Activated T-cell treated with anti-CD3 and anti-CD28 coated beads for 24 hours (primary cell): ENCODE results near the gene CAMK1D.

Source experiments
- DNase-seq: peaks from one replicate; pipeline ENCODE4 v3.0.0-alpha.2; 2020; ENCODE audit warnings: low read depth

The CAMK1D gene

GRCh38 chr10:12828736-12829135 lies 479.4 kb downstream of the CAMK1D start:
- DNase-seq = no peak

GRCh38 chr10:12829831-12830390 lies 480.6 kb downstream of the CAMK1D start:
- no peak for DNase-seq

DNA sequence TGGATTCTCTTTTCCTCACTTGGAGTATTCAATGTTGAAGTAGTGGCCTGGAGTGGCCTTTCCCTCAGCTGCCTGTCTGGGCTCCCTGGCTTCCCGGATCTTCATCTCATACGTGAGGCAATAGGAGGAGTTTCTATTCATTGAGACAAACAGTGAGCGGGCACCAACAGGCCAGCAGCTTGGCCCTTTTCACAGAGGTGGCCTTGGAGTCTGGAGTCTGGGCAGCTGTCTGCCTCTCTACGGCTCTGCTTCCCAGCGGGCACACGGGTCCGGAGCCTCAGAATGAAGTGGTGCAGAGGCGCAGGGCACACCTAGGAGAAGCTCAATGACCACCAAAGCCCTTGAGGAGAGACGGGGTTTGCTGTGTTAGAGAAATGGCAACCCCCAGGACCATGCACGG lies 482.7 kb downstream of the CAMK1D start:
- DNase-seq = no peak

GRCh38 chr10:12833451-12833850 lies 484.1 kb downstream of the CAMK1D start:
- DNase-seq = no peak

DNA sequence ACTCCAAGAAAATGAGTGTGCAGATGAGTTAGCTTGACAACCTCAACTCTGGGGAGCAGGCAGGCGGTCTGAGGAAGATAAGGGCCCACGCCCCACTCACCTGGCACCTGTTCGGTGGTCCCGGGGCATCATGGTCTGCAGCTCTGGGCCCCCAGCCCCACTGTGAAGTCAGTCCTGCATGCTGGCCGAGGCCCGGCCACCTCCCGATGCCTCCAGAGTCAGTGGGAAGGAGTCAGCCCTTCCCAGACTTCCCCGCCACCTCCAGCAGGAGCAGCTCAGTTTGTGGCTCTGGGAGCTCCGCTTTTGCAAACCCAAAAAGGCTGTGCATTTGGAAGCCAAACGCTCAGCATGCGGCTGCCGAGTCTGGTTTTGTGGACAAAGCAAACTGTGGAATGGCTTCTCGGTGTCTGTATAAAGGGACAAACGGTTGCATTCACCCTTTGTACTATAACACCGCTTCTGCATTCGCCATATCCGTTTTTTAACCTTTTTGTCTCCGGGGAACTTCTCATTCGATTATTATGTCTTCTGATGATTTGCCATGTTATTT lies 484.8 kb downstream of the CAMK1D start:
- DNase-seq = no peak

- no peak for DNase-seq
These were observed 485.4 kb downstream of the CAMK1D start for GRCh38 chr10:12834721-12835120.

GRCh38 chr10:12835709-12836108 lies 486.4 kb downstream of the CAMK1D start:
- DNase-seq = no peak

GRCh38 chr10:12838366-12838765 lies 489.0 kb downstream of the CAMK1D start:
- no peak for DNase-seq

DNA sequence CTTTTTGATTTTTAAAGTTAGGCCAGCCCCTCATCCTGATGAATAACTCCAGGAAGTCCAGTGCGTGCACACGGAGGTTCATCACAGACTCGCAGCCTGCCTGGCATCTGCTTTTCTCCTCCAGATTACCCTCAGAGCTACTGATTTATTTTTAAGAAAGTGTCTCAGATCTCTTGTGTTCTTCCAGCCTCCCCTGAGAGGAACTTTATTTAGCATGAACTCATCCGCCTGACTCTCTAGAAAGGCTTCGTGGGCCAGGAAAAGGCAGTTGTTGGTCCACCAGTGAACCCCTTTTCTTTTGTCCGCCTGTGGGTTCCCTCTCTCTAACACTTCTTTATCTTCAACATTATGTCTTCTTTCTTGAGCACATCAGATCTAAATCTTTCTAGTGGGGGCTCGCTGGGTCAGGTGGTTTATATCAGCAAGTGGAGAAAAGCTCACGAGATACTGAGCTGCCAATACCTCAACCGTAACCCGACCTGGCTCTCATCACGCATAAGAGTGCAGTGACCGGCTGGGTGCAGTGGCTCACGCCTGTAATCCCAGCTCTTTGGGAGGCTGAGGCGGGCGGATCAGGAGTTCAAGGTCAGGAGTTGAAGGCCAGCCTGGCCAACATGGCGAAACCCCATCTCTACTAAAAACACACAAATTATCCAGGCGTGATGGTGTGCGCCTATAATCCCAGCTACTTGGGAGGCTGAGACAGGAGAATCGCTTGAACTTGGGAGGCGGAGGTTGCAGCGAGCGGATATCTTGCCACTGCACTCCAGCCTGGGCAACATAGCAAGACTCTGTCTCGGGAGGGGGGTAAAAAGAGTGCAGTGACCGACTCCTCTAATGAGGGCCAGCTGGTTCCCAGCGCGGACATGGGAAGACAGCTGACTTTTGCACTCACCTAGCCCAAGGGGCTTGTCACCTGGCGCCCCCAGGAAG lies 489.9 kb downstream of the CAMK1D start:
- DNase-seq = no peak

GRCh38 chr10:12839941-12840611 lies 490.7 kb downstream of the CAMK1D start:
- DNase-seq = no peak

DNA sequence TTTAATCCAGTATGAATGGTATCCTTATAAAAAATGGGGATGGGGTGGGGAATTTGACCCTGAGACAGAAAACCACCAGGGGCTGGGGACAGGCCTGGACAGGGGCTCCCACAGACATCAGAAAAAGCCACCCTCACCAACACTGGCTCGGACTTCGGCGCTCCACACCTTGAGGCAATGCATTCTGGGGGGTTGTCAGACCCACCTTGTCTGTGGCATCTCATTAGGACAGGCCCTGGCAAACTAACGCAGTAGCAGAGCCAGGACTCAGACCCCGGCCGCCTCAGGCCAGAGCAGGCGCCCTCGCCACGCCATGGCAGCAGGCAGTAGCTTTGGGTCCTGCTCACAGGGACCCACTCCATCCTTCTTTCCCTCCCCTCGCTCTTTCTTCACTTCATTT lies 492.1 kb downstream of the CAMK1D start:
- no peak for DNase-seq

DNA sequence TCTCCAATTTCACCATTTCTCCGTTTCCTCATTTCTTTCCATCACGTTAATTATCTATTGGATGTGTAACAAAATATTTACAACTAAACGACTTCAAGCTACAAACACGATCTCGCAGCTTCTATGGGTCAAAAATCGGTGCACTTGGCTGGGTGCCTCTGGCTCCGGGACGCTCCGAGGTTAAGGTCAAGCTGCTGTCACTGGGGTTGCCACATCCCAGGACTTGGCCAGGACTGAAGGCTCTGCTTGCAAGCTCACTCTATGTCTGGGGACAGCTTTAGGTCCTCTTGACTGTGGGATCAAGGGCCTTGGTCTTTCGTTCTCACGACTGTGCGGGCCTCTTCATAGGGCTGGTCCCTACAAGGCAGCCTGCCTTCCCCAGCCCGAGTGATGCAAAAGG lies 492.5 kb downstream of the CAMK1D start:
- DNase-seq = no peak

GRCh38 chr10:12842310-12842709 lies 493.0 kb downstream of the CAMK1D start:
- no peak for DNase-seq

DNA sequence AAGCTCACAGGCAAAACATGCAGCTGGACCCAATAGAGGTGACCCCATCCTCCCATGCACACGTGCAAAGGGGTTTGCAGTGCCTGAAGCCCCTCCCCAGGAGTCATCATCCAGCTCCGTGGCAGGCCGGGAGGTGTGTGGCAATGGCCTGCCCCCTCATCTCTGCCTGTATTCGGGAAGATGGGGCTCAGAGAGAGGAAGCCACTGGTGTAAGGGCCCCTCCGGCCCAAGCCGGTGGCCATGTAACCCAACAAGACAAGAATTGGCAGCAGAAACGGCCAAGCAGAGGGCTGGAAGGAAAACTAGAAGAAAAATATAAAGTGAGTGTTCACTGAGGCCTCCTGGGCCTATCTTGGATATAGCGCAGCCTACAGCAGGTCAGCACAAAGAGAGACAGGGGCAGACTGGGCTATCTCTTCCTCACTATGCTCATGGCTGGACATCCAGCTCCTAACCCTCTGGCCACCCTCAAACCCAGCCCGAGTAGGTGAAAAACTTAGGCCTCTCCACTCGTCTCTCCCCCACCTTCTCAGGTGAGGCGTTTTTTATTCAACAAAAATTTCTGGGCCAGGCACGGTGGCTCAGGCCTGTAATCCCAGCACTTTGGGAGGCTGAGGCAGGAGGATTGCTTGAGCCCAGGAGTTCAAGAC lies 494.1 kb downstream of the CAMK1D start:
- no peak for DNase-seq

GRCh38 chr10:12844811-12845483 lies 495.6 kb downstream of the CAMK1D start:
- no peak for DNase-seq

- DNase-seq = no peak
These were observed 497.4 kb downstream of the CAMK1D start for GRCh38 chr10:12846718-12847117.

DNA sequence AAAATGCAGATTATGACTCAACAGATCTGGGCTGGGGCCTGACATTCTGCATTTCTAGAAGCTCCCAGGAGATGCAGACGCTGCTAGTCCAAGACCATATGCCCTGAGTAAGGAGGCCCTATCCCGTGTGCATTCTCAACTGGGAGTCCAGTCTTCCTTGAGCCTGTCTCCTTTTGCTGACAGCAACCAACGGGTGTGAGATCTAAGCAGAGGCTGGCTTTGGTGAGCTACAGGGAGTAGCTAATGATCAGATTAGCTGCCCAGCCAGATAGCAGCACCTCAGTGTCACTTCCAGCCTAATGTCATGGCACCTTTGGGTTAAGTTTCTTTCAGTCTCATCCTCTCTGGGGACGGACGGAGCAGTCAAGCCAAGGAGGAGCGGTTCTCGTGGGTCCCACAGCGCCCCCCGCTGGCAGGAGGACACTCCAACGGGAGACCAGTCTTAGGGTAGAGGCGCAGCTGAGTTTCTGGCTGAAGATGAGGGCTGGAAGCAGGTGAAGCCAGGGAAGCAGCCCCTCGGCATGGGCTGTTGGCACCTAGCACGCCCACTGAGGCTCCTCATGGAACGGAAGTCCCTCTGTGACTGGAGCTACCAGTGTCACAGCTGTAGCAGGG lies 498.1 kb downstream of the CAMK1D start:
- DNase-seq = no peak

DNA sequence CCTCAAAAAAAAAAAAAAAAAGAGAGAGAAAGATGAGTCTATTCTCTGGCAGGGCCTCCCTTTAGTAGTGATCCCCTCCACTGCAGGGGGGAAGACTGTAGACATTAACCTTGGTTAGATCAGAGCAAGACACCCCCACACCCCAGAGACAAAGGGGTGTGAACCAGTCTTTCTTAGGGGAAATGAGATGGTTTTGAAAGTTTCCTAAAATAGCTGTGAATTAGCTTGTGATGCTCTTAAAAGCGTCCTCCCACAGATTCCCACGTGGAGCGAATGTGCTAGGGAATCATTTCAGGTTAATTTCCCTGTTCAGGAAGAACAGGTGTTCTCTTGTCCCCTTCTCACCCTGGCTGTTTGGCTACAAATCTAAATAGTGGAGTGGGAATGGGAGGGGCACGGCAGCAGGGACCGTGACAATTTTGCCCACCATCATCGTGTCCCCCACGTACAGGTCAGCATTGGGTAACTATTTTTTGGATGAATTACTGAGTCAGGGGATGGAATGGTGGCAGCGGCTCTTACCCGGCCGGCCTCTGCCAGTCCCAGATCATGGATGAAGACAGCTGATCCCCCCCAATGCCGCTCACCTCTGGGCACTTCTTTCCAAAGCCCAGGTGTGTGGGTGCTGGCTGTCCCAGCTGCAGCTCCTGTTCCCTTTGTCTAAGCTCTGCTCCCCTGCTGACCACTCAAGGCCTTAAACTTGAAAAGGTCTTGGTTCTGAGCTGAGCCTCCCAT lies 499.3 kb downstream of the CAMK1D start:
- DNase-seq = no peak

DNA sequence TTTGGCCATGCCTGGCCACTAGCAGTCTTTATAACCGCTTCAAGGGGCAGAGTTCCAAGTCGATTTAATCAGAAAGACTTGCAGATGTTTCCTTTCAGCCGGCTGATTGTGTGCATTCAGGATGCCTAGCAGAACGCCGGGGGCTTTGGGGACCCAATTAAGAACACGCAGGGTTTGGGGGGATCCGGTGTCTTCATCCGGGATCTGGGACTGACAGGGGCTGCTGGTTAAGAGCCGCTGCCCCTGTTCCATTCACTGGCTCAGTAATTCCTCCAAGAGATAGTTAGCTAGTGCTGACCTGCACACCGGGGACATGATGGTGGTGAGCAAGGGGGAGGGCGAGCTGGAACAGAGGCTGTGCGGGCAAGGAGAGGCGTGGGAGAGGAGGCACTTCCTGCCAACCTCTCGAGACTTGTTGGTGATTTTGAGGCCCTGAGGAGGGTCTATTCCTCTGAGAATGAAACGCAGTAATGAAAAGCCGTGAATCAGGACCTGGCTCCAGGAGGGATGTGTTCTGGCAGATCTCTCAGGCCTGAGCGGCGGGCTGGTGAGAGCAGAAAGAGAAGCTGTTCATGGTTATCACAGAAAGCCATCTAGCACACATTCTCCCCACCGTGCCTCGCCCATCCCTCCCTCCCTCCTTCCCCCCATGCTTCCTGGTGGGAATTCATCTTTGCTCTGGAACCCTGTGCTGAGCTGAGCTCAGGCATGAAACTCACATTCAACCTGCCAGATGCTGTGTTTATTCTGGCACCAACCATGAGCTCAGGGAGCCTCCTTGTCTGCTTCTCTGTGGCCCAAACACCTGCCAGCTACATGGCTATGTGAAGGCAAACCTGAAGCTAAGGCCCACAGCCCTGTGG lies 500.2 kb downstream of the CAMK1D start:
- no peak for DNase-seq

- no peak for DNase-seq
These were observed 503.3 kb downstream of the CAMK1D start for GRCh38 chr10:12852687-12853086.
